Muscle of back (tissue), 11 donors: ENCODE results near the gene CD79A. TPM values are rescaled to one million over a fixed set of nuclear protein-coding genes. Genes with fewer than 3 reads are reported as not detected.
"Not testable (repeated sequence)": the region's sequence is repeated elsewhere in the genome, so short reads cannot be mapped to it uniquely, and the experiment has no call there.

Experiments
- DNase-seq, 3 donors: peaks; one replicate each; pipeline versions ENCODE4 v3.0.0 to v3.0.0-alpha.2; 2013
- polyA plus RNA-seq, 10 donors: library from polyadenylated mRNA; unstranded; fragments of 120-200 nt; gene quantifications; one replicate each; pipeline ENCODE4 v1.2.1, GENCODE V29; 2013; ENCODE audit not compliant: insufficient read length in 10 of 10

Gene CD79A
- polyA plus RNA-seq, 10 donors = 0.39 to 2.2 (median 1.2) TPM

- DNase-seq = no peak
Observed at GRCh38 chr19:41905273-41906002, 28.4 kb downstream of the CD79A start.

GRCh38 chr19:41906271-41906670 lies 29.2 kb downstream of the CD79A start:
- DNase-seq = no peak

GRCh38 chr19:41906916-41907680 lies 30.0 kb downstream of the CD79A start:
- no peak for DNase-seq

- DNase-seq = no peak
Observed at GRCh38 chr19:41907994-41908615, 31.0 kb downstream of the CD79A start.

GRCh38 chr19:41908724-41909464 lies 31.8 kb downstream of the CD79A start:
- no peak for DNase-seq

GRCh38 chr19:41909706-41910105 lies 32.6 kb downstream of the CD79A start:
- DNase-seq = no peak

GRCh38 chr19:41910240-41910991 lies 33.3 kb downstream of the CD79A start:
- DNase-seq = no peak

- DNase-seq = no peak
Observed at GRCh38 chr19:41910992-41911888, 34.2 kb downstream of the CD79A start.

- DNase-seq = no peak
Observed at GRCh38 chr19:41911889-41912731, 35.0 kb downstream of the CD79A start.

GRCh38 chr19:41912899-41913537 lies 35.9 kb downstream of the CD79A start:
- no peak for DNase-seq

GRCh38 chr19:41913538-41914423 lies 36.7 kb downstream of the CD79A start:
- no peak for DNase-seq

GRCh38 chr19:41914424-41914834 lies 37.4 kb downstream of the CD79A start:
- DNase-seq = not testable (repeated sequence)

GRCh38 chr19:41915021-41915775 lies 38.1 kb downstream of the CD79A start:
- DNase-seq = no peak

- DNase-seq = no peak
Observed at GRCh38 chr19:41915776-41916414, 38.8 kb downstream of the CD79A start.

GRCh38 chr19:41917676-41918075 lies 40.6 kb downstream of the CD79A start:
- DNase-seq = no peak

GRCh38 chr19:41918095-41918494 lies 41.0 kb downstream of the CD79A start:
- no peak for DNase-seq
